ENCODE measurements around the gene CDH12.
"Not testable (repeated sequence)": the region's sequence is repeated elsewhere in the genome, so short reads cannot be mapped to it uniquely, and the experiment has no call there.

Gene CDH12

GRCh38 chr5:22521521-22521920 lies 331.6 kb downstream of the CDH12 start:
- Histone ChIP-seq H3K27me3 (no peaks in the 10 kb centered on the region), H3K4me2 (no peak overlapping the region), H3K36me3 (no peaks in the 10 kb centered on the region), H3K9ac (no peak overlapping the region), H4K20me1 (no peaks in the 10 kb centered on the region), H3K27ac (no peak overlapping the region), H3K9me3 (replicated peaks in 1 of 11) (no peaks in the 10 kb centered on the region), H3K4me3 (no peak overlapping the region), H3K4me1 (no peaks in the 10 kb centered on the region)
- no peak for TF ChIP-seq Cebpa-rat (IDR thresholded peaks at IDR 0.05)

- not testable (repeated sequence) for H3K4me2 ChIP-seq; H3K36me3 ChIP-seq; H3K9me3 ChIP-seq (replicated peaks in 1 of 11); H3K27ac ChIP-seq; H4K20me1 ChIP-seq; H3K9ac ChIP-seq; H3K4me3 ChIP-seq; H3K4me1 ChIP-seq; H3K27me3 ChIP-seq
These were observed 336.6 kb downstream of the CDH12 start for GRCh38 chr5:22516497-22516896.

DNA sequence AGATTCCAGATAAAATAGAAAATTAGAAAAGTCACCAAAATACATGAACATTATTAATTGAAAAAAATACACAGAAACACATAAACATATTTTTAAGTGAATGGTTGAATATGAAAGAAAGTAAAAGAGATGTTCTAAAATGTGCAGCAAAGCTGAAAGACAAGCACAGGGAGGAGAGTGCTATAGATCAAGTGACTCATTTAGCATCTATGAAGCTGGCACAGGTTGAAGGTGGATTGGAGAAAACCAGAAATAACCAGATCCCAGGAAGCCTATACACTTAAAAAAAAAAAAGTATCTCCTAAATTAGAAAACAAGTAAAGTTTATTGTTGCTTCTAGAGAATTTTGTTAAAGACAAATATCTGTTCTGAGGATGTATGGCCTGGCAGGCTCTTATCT lies 338.9 kb downstream of the CDH12 start:
- no peak overlapping the region for H3K27ac ChIP-seq
- H3K9me3 ChIP-seq (replicated peaks in 1 of 11): no peaks in the 10 kb centered on the region
- H3K4me2 ChIP-seq: no peak overlapping the region
- no peak overlapping the region for H3K9ac ChIP-seq
- H3K4me3 ChIP-seq: no peak overlapping the region
- H3K27me3 ChIP-seq: no peaks in the 10 kb centered on the region
- no peaks in the 10 kb centered on the region for H3K4me1 ChIP-seq
- H3K36me3 ChIP-seq: no peaks in the 10 kb centered on the region
- no peaks in the 10 kb centered on the region for H4K20me1 ChIP-seq
- no peak for TF ChIP-seq Cebpa-rat (IDR thresholded peaks at IDR 0.05)

- H3K4me2 ChIP-seq: no peak overlapping the region
- no peaks in the 10 kb centered on the region for H3K36me3 ChIP-seq
- no peaks in the 10 kb centered on the region for H3K4me1 ChIP-seq
- H3K9ac ChIP-seq: no peak overlapping the region
- no peaks in the 10 kb centered on the region for H3K27me3 ChIP-seq
- TF ChIP-seq Cebpa-rat (IDR thresholded peaks at IDR 0.05): no peak
- H3K4me3 ChIP-seq: no peak overlapping the region
- H4K20me1 ChIP-seq: no peaks in the 10 kb centered on the region
- no peak overlapping the region for H3K27ac ChIP-seq
- H3K9me3 ChIP-seq (replicated peaks in 1 of 11): peaks cover 0 to 6% (median 0%) of the 10 kb centered on the region in 11 experiments; a peak in 3 of 22 replicates
These were observed 347.3 kb downstream of the CDH12 start for GRCh38 chr5:22505891-22506290.

DNA sequence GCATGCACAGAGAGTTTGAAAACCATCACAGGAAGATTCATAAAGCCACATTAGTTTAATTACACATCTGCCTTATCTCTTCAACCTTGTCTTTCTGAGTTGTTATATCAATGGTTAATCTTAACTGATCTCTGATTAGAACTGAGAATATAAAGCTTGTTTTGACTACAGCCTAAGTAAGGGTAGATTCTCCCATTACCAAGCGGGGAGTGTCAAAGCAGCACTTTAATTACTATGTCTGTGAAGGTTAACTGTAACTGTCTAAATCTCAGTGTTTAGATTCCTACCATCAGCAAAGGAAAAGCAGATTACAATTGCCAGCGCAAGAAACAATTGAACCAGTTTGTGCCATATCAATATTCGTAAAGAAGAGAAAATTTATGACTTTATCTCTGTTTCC lies 348.7 kb downstream of the CDH12 start:
- H4K20me1 ChIP-seq: no peaks in the 10 kb centered on the region
- H3K27ac ChIP-seq: no peak overlapping the region
- H3K4me3 ChIP-seq: no peak overlapping the region
- H3K9me3 ChIP-seq (replicated peaks in 1 of 11): peaks cover 0 to 6% (median 0%) of the 10 kb centered on the region in 11 experiments; a peak in 3 of 22 replicates
- no peak overlapping the region for H3K9ac ChIP-seq
- H3K4me1 ChIP-seq: no peaks in the 10 kb centered on the region
- H3K27me3 ChIP-seq: no peaks in the 10 kb centered on the region
- H3K36me3 ChIP-seq: no peaks in the 10 kb centered on the region
- no peak for TF ChIP-seq Cebpa-rat (IDR thresholded peaks at IDR 0.05)
- no peak overlapping the region for H3K4me2 ChIP-seq

DNA sequence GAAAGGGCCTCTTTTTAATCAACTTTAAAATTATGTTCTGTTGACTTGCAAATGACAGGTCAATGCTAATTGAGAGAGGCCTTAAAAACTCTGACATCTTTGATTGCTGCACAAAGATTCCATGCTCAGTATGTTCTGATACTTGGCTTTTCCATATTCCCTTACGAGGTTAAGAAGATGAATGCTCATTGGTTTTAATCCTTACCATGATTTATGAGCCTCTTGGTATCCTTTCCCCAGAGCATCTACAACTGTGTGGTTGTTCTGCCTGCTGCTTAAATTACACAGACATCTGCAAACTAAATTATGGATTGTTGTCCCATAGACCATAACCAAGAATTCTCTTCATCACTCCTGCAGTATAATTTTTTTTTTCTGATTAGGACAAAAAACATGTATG lies 352.6 kb downstream of the CDH12 start:
- no peak overlapping the region for H3K4me3 ChIP-seq
- no peak for TF ChIP-seq Cebpa-rat (IDR thresholded peaks at IDR 0.05)
- no peaks in the 10 kb centered on the region for H4K20me1 ChIP-seq
- H3K27me3 ChIP-seq: no peaks in the 10 kb centered on the region
- H3K4me2 ChIP-seq: no peak overlapping the region
- H3K27ac ChIP-seq: no peak overlapping the region
- no peak overlapping the region for H3K9ac ChIP-seq
- no peaks in the 10 kb centered on the region for H3K36me3 ChIP-seq
- peaks cover 0 to 6% (median 0%) of the 10 kb centered on the region in 11 experiments; a peak in 3 of 22 replicates for H3K9me3 ChIP-seq (replicated peaks in 1 of 11)
- H3K4me1 ChIP-seq: no peaks in the 10 kb centered on the region

GRCh38 chr5:22496666-22497065 lies 356.5 kb downstream of the CDH12 start:
- Histone ChIP-seq H3K36me3 (no peaks in the 10 kb centered on the region), H3K9me3 (replicated peaks in 1 of 11) (peaks cover 0 to under 1% (median 0%) of the 10 kb centered on the region in 11 experiments; a peak in 1 of 22 replicates), H3K9ac (no peak overlapping the region), H3K4me1 (no peaks in the 10 kb centered on the region), H3K27ac (no peak overlapping the region), H3K4me3 (no peak overlapping the region), H4K20me1 (no peaks in the 10 kb centered on the region), H3K4me2 (no peak overlapping the region), H3K27me3 (no peaks in the 10 kb centered on the region)
- TF ChIP-seq Cebpa-rat (IDR thresholded peaks at IDR 0.05): no peak

GRCh38 chr5:22495016-22495720 lies 358.0 kb downstream of the CDH12 start:
- no peaks in the 10 kb centered on the region for H3K4me1 ChIP-seq
- H3K36me3 ChIP-seq: no peaks in the 10 kb centered on the region
- H4K20me1 ChIP-seq: no peaks in the 10 kb centered on the region
- no peak overlapping the region for H3K4me3 ChIP-seq
- TF ChIP-seq Cebpa-rat (IDR thresholded peaks at IDR 0.05): no peak
- no peaks in the 10 kb centered on the region for H3K27me3 ChIP-seq
- no peak overlapping the region for H3K9ac ChIP-seq
- no peak overlapping the region for H3K4me2 ChIP-seq
- no peak overlapping the region for H3K27ac ChIP-seq
- H3K9me3 ChIP-seq (replicated peaks in 1 of 11): no peaks in the 10 kb centered on the region

GRCh38 chr5:22488427-22488826 lies 364.7 kb downstream of the CDH12 start:
- no peak overlapping the region for H3K9ac ChIP-seq
- TF ChIP-seq Cebpa-rat (IDR thresholded peaks at IDR 0.05): no peak
- H4K20me1 ChIP-seq: no peaks in the 10 kb centered on the region
- H3K36me3 ChIP-seq: no peaks in the 10 kb centered on the region
- H3K4me2 ChIP-seq: no peak overlapping the region
- no peaks in the 10 kb centered on the region for H3K27me3 ChIP-seq
- H3K4me1 ChIP-seq: no peaks in the 10 kb centered on the region
- H3K9me3 ChIP-seq (replicated peaks in 1 of 11): no peaks in the 10 kb centered on the region
- H3K27ac ChIP-seq: no peak overlapping the region
- no peak overlapping the region for H3K4me3 ChIP-seq

GRCh38 chr5:22480305-22480704 lies 372.8 kb downstream of the CDH12 start:
- no peaks in the 10 kb centered on the region for H3K27me3 ChIP-seq
- no peak overlapping the region for H3K4me2 ChIP-seq
- H3K4me1 ChIP-seq: no peaks in the 10 kb centered on the region
- H3K4me3 ChIP-seq: no peak overlapping the region
- no peaks in the 10 kb centered on the region for H3K36me3 ChIP-seq
- no peaks in the 10 kb centered on the region for H3K9me3 ChIP-seq (replicated peaks in 1 of 11)
- no peak overlapping the region for H3K9ac ChIP-seq
- TF ChIP-seq Cebpa-rat (IDR thresholded peaks at IDR 0.05): no peak
- no peak overlapping the region for H3K27ac ChIP-seq
- H4K20me1 ChIP-seq: no peaks in the 10 kb centered on the region
